T-helper 2 cell (primary cell): Measurements from ENCODE around the gene TGFBR2.

Source experiments
- DNase-seq, 5 experiments: peaks; one replicate each; pipeline versions ENCODE4 v3.0.0 to v3.0.0-alpha.2; 2012 to 2022

TGFBR2 gene

GRCh38 chr3:30723211-30723610 lies 116.8 kb downstream of the TGFBR2 start:
- no peak for DNase-seq

- DNase-seq = no peak
Observed at GRCh38 chr3:30724863-30725262, 118.5 kb downstream of the TGFBR2 start.

DNA sequence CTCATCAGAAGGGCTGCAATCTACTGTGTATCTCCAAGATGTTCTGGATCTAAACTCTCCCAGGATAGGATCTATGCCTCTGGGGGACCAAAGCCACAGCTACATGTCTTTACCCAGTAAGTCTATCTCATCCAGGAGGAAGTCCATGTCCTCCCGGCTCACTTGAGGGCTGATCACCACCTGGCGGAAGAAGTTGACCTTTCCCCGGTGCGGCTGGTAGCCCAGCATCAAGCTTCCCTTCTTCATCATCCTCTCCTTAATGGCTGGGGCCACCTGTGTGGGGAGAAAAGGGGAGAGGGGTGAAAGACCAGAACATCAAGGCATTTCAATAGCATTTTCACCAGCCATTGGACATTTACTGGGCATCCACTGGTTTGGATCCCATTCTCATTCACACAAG lies 121.7 kb downstream of the TGFBR2 start:
- DNase-seq = no peak

DNA sequence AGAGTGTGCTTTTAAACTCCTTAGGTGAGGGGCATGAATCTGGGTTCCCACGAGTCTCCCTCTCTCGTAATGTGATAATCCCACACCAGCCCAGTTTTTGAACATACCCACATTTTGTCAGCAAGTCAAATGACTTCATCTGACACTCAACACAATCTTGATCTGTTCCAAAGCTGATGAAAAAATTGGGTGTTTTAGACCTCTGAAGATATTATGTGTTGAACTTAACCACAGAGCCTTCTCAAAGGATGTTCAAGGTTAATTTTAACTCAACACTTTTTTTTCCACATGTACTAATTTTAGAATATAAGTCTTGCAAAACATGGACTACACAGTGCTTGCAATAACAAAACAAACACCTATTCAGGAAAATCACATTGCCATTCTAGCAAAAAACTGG lies 123.1 kb downstream of the TGFBR2 start:
- DNase-seq = peak in 1 of 5 experiments; percentile 10

DNA sequence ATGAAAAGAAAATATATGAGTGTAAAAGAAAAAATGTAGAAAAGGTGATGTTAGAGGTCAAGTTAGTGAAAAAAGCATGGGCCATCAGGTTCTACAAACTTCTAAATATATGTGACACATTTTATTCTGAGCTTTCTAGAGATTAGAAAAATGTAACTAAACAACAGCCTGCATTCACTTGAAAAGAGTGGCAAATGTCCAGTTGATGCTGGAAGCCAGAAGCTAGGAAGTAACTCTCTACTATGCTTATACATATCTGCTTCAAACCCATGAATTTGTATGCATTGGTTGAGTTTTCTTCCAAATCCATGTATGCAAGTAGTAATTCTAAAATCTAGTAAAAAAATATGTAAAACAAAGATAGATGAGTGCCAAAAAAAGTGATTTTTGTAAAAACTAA lies 123.5 kb downstream of the TGFBR2 start:
- no peak for DNase-seq

DNA sequence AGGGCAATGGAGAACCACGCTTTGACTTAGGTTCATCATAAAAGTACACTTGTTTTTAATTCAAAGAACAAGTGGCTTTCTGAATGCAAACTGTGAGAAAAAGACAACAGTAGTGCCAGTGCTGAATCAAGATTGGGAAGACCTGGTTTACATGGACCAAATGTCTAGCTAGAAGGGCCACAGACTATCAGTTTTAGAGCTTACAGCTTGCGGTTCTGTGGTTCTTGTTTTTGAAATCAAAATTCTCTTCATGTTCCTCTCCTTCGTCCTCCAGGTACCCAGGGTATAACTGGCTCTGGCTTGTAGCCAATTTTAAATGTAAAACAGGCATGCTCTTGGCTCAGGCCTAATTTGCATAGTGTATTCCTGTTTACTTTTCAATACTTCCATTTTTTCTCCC lies 124.6 kb downstream of the TGFBR2 start:
- no peak for DNase-seq

DNA sequence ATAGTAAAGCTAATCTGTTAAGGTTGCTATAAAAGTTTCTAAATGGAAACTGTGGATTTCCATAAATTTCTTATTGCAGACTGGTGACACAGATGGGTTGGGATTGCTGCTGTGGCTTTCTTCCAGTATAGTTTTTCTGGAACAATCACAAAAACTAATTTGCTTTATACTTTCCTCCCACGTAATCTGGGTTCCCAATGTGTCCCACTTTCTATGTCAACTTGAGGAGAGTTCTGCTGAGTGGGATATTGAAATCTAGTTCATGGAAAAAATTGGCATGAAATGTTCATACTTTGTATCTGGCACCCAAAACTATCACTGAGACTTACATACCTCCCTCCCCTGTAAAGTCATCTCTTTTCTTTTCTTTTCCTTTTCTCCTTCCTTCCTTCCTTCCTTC lies 126.8 kb downstream of the TGFBR2 start:
- no peak for DNase-seq

DNA sequence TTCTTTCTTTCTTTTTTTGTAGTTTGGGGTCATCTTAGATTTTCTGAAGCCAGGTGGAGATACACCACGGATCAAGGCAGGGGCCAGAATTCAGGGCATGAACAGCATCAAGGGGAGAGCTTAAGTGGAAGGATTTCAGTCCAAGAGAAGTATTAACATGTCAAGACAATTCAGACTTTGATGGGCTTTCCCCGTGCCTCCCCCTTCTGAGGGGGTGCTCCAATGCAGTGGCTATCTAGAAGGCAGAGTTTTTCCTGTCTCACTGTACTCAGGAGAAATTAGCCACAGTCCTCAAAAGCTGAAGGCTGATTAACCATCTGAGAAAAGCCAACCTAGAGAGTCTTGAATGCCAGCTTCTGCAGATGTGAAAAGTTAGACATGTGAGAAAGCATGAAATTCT lies 127.3 kb downstream of the TGFBR2 start:
- no peak for DNase-seq

- DNase-seq = no peak
Observed at GRCh38 chr3:30737743-30738499, 131.5 kb downstream of the TGFBR2 start.

GRCh38 chr3:30738605-30739004 lies 132.2 kb downstream of the TGFBR2 start:
- DNase-seq = no peak

GRCh38 chr3:30741889-30742288 lies 135.5 kb downstream of the TGFBR2 start:
- DNase-seq = no peak

- no peak for DNase-seq
Observed at GRCh38 chr3:30742796-30743619, 136.6 kb downstream of the TGFBR2 start.
